K562 (cell line): ENCODE data around the gene PRCD. TPM values are rescaled to one million over a fixed set of nuclear protein-coding genes. Genes with fewer than 3 reads are reported as not detected.

Experiments used
- ATAC-seq: fragments of 200-7000 bp; cut with Tn5 transposase; 3 replicates; pipeline ENCODE4 v1.9.1; 2020; ENCODE audit warnings: moderate library complexity
- BruUV-seq: library from RNA; stranded (reverse); fragments of 400-500 nt; replicated peaks from 2 replicates; lab custom pipeline; 2021; lab: Mats Ljungman, UMichigan
- CTCF ChIA-PET: fragments of 300-600 bp; formaldehyde crosslinking; extraction: SDS; loops from one replicate; lab custom pipeline; 2021; ENCODE audit warnings: low intra/inter-chr PET ratio; lab: Yijun Ruan, JAX
- POLR2A ChIA-PET: fragments of 300-600, 350-650 bp; sonication (Branson Sonifier 250); formaldehyde crosslinking; extraction: SDS; loops from one replicate; lab custom pipeline; 2021; ENCODE audit warnings: antibody characterized with exemption, inconsistent platforms; lab: Yijun Ruan, JAX
- DNase-seq, 4 experiments: peaks; one replicate each; pipeline versions ENCODE4 v3.0.0 to v3.0.0-alpha.2; 2011 to 2018; ENCODE audit warnings: low spot score in 3 of 4, mixed read lengths in 3 of 4; ENCODE audit errors: extremely low read depth in 1 of 4
- FAIRE-seq: peaks from 2 replicates; lab custom pipeline; 2011; peaks lifted over from hg19 to GRCh38; lab: Jason Lieb, UNC
- H2AFZ ChIP-seq: 2 replicates; pipeline ENCODE4 v1.6.0; 2011; ENCODE audit warnings: low read depth, low read length, control low read depth, inconsistent platforms
- H3K27ac ChIP-seq: fragments of 200-600 bp; 3 replicates; pipeline ENCODE4 v1.8.0; 2011; ENCODE audit warnings: low read depth, mild to moderate bottlenecking, control low read depth, inconsistent platforms, low read length, moderate library complexity, mixed read lengths; ENCODE audit errors: extremely low read depth
- H3K27me3 ChIP-seq, 2 experiments: fragments of 300-600 bp in 1 of 2; 2 replicates in 1 of 2; 3 replicates in 1 of 2; pipeline versions ENCODE4 v1.6.0 to v1.8.0; 2011; ENCODE audit warnings: inconsistent platforms in 2 of 2, low read length in 2 of 2, mild to moderate bottlenecking in 1 of 2, mixed read lengths in 1 of 2, moderate library complexity in 1 of 2; ENCODE audit not compliant: control insufficient read depth in 2 of 2, insufficient read depth in 2 of 2
- H3K36me3 ChIP-seq: fragments of 300-600 bp; 3 replicates; pipeline ENCODE4 v1.8.0; 2011; ENCODE audit warnings: mild to moderate bottlenecking, low read length, inconsistent platforms; ENCODE audit not compliant: control insufficient read depth, insufficient read depth
- H3K4me1 ChIP-seq, 2 experiments: fragments of 200-600 bp in 1 of 2; replicated peaks in 1 of 2; 2 replicates in 1 of 2; 3 replicates in 1 of 2; pipeline versions ENCODE4 v1.5.1 to v1.8.0; 2011; ENCODE audit warnings: inconsistent platforms in 2 of 2, low read length in 2 of 2, mild to moderate bottlenecking in 1 of 2, mixed read lengths in 1 of 2, moderate library complexity in 1 of 2; ENCODE audit not compliant: control insufficient read depth in 2 of 2, insufficient read depth in 2 of 2
- H3K4me2 ChIP-seq: 2 replicates; pipeline ENCODE4 v1.6.1; 2011; ENCODE audit warnings: low read length, control low read depth, inconsistent platforms, mixed read lengths; ENCODE audit not compliant: insufficient read depth
- H3K4me3 ChIP-seq: fragments of 200-600 bp; sonication (generic), shearing (Covaris generic); 2 replicates; pipeline ENCODE4 v1.5.1; 2016; ENCODE audit warnings: control low read depth, inconsistent platforms
- H3K79me2 ChIP-seq: fragments of 200-600 bp; 3 replicates; pipeline ENCODE4 v1.8.0; 2011; ENCODE audit warnings: low read length, inconsistent platforms; ENCODE audit not compliant: control insufficient read depth, insufficient read depth
- H3K9ac ChIP-seq, 2 experiments: 2 replicates each; pipeline versions ENCODE4 v1.6.0 to v1.6.1; 2011; ENCODE audit warnings: low read depth in 2 of 2, low read length in 2 of 2, control low read depth in 1 of 2, inconsistent platforms in 1 of 2, mild to moderate bottlenecking in 1 of 2, mixed read lengths in 1 of 2; ENCODE audit not compliant: insufficient read depth in 1 of 2
- H3K9me1 ChIP-seq: one replicate; pipeline ENCODE4 v1.6.0; 2011; ENCODE audit warnings: inconsistent platforms, mild to moderate bottlenecking, low read length, moderate library complexity; ENCODE audit not compliant: control insufficient read depth, insufficient read depth
- H3K9me3 ChIP-seq: replicated peaks from 2 replicates; pipeline ENCODE4 v1.5.1; 2011; ENCODE audit warnings: low read depth, low read length, inconsistent platforms; ENCODE audit not compliant: control insufficient read depth, insufficient read depth
- H4K20me1 ChIP-seq: replicated peaks from 2 replicates; pipeline ENCODE4 v1.6.1; 2011; ENCODE audit warnings: low read length, inconsistent platforms, mixed read lengths; ENCODE audit not compliant: control insufficient read depth, insufficient read depth
- C11orf30 ChIP-seq: fragments of 450-650 bp; IDR thresholded peaks from 2 replicates; pipeline ENCODE4 v1.6.1; 2016; ENCODE audit warnings: low read depth, mild to moderate bottlenecking
- CBX5 ChIP-seq: IDR thresholded peaks from 2 replicates; pipeline ENCODE4 v1.6.1; 2014; ENCODE audit warnings: low read depth, borderline replicate concordance
- CXXC5 ChIP-seq: fragments of 250-450 bp; sonication (Bioruptor Pico); IDR thresholded peaks from 2 replicates; pipeline ENCODE4 v1.8.0; 2022; ENCODE audit warnings: inconsistent platforms, mild to moderate bottlenecking, moderate library complexity
- FOS ChIP-seq: IDR thresholded peaks from 3 replicates; pipeline ENCODE4 v1.6.1; 2011; ENCODE audit not compliant: insufficient read length; ENCODE audit errors: extremely low read depth
- HNRNPUL1 ChIP-seq: fragments of 200-400 bp; formaldehyde crosslinking; IDR thresholded peaks from 2 replicates; pipeline ENCODE4 v1.6.1; 2017; ENCODE audit warnings: low read length
- LCOR ChIP-seq: sonication (generic); formaldehyde crosslinking; IDR thresholded peaks from 2 replicates; pipeline ENCODE4 v1.8.0; 2022; ENCODE audit warnings: mild to moderate bottlenecking, missing genetic modification reagents
- RBM22 ChIP-seq: fragments of 200-400 bp; formaldehyde crosslinking; IDR thresholded peaks from 2 replicates; pipeline ENCODE4 v1.6.1; 2018; ENCODE audit warnings: low read length, low read depth; ENCODE audit not compliant: poor library complexity, severe bottlenecking
- SUPT5H ChIP-seq: fragments of 450-650 bp; IDR thresholded peaks from 2 replicates; pipeline ENCODE4 v1.6.1; 2016
- WGBS: fragments of 100-300 bp; shearing (Covaris generic); methylation state at CpG from one replicate; pipeline ENCODE4 v1.1.6; 2016; ENCODE audit warnings: low coverage, mixed read lengths; ENCODE audit not compliant: insufficient coverage; ENCODE audit errors: missing lambda C conversion rate; 5-methylcytosine and 5-hydroxymethylcytosine counted together
- in situ Hi-C: fragments of 300-500 bp; cut with MboI; formaldehyde crosslinking; loops from 4 replicates; pipeline ENCODE4 v1.15.0; 2018; ENCODE audit warnings: inconsistent platforms, mixed read lengths
- intact Hi-C: fragments of 100-400 bp; cut with micrococcal nuclease; formaldehyde crosslinking; loops from 2 replicates; pipeline ENCODE4 v1.14.2; 2022
- polyA plus RNA-seq, 8 experiments: library from polyadenylated mRNA; depleted of rRNA in 4 of 8; stranded (reverse) in 5 of 8; unstranded in 3 of 8; fragments of >200 nt; fragmentation: Nextera tagmentation in 2 of 8; fragmentation: Illumina TruSeq in 1 of 8; extraction: Ambion mirVana in 2 of 8; extraction: Trizol in 1 of 8; gene quantifications; 2 replicates each; pipeline versions ENCODE4 v1.2.1 to v1.2.3, GENCODE V29; 2011 to 2014; ENCODE audit warnings: inconsistent platforms in 1 of 8, missing spikeins in 1 of 8
- total RNA-seq, 7 experiments: library from RNA; depleted of rRNA in 6 of 7; stranded (reverse); fragments of >200 nt in 6 of 7; fragmentation: Illumina TruSeq in 2 of 7; extraction: Trizol in 2 of 7; gene quantifications; 2 replicates each; pipeline versions ENCODE4 v1.2.1 to v1.2.3, GENCODE V29; 2011 to 2021; ENCODE audit warnings: low replicate concordance in 1 of 7
- TF ChIP-seq, protein P1 (sequence below): sonication (generic); formaldehyde crosslinking; IDR thresholded peaks from 2 replicates; pipeline ENCODE4 v1.8.1; 2023; ENCODE audit warnings: missing genetic modification reagents, mild to moderate bottlenecking, borderline replicate concordance
- TF ChIP-seq, protein P2 (sequence below): fragments of 250-450 bp; sonication (Bioruptor Pico); IDR thresholded peaks from 2 replicates; pipeline ENCODE4 v1.6.1; 2021; ENCODE audit warnings: mild to moderate bottlenecking
- TF ChIP-seq, protein P3 (sequence below), 3 experiments: fragments of 200-800 bp in 1 of 3; fragments of 250-450 bp in 1 of 3; fragments of 450-650 bp in 1 of 3; sonication (Bioruptor Pico) in 1 of 3; sonication (Bioruptor generic) in 1 of 3; formaldehyde crosslinking in 1 of 3; IDR thresholded peaks; 2 replicates each; pipeline versions ENCODE4 v1.6.1 to v1.8.0; 2016 to 2022; ENCODE audit warnings: mild to moderate bottlenecking in 2 of 3, missing genetic modification characterization in 2 of 3, missing compliant biosample characterization in 1 of 3, moderate library complexity in 1 of 3

The PRCD gene
- total and polyA plus RNA-seq, 9 of the 15 experiments (the other 6 are each of a cell fraction or from before 2014, with no cell fraction given) = 0.20 to 0.25 (median 0.21) TPM; not detected in 6

DNA sequence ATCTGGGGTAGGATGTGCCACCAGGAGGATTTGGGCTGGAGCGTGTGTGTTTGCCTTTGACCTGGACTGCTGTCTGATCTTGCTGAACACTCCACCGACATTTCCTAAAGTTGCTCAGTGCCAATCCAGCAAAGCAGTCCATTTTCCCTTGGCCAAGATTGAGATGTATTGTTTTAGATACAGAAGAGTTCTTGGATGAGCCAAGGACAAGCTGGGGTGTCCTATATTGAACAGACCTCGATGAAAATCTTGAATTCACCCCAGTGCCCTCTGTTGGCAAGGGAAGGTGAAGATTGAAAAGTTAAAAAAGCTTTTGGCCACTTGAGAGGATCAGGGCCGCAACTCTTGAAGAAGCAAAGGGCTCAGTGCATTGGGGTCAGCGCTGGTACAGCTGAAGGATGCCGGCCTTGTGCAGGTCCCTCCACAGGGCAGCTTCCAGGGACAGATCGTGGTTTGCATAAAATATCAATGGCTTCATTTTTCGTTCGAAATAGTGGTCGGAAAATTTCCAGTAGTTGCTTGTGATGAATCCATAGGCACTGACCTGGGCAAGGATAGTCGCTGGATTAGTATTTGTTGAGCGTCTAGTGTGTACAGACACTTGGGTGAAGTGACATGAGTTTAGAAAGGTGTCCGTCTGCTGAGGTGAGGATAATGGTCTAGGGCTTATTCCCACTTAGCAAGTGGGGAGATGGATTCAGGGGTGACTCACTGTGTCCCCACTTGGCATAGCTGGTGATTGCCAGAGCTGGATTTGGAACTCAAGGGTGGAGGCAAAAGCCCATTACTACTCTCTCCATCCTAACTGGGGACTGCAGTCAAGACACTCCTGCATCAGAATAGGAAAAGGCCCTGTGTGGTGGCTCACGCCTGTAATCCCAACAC is 26.1 kb downstream of the PRCD start:
- FAIRE-seq (no peak), DNase-seq (peak in 1 of 4 experiments; percentile 21), ATAC-seq (peak; percentile 3; the same call in 1 of the 3 replicates)
- ChIA-PET CTCF (no interaction called here), POLR2A (interaction anchor here (0.6 to 4.1 kb wide), 16 partner anchors 8 to 176 kb away, joined by 3 to 48 read pairs (median 4); partner anchors contain the start of gene ST6GALNAC2)
- in situ Hi-C loops = no loop called here
- Histone ChIP-seq H3K9me3 (no peaks in the 10 kb centered on the region), H3K79me2 (peaks cover 28% of the 10 kb centered on the region), H3K4me1 (peaks cover 32 to 43% of the 10 kb centered on the region in 2 experiments), H2AFZ (no peak overlapping the region), H3K27me3 (no peaks in the 10 kb centered on the region), H3K9ac (no peak overlapping the region; a peak in 1 of 4 replicates), H3K4me2 (no peak overlapping the region), H3K4me3 (no peak overlapping the region), H3K36me3 (peaks cover 48% of the 10 kb centered on the region), H3K9me1 (no peaks in the 10 kb centered on the region), H4K20me1 (peaks cover 30% of the 10 kb centered on the region), H3K27ac (no peak overlapping the region)
- intact Hi-C loops = no loop called here
- no TSS peak for BruUV-seq
- WGBS = 82% methylated on average over 14 of the region's 14 CpGs
- TF ChIP-seq FOS (no peak), SUPT5H (peak; percentile 46; the same call in 1 of the 2 replicates), HNRNPUL1 (no peak), LCOR (CRISPR knock-in tag) (0 out of 2 replicates have a peak, but pooled peaks have one; percentile 14), CXXC5 (CRISPR knock-in tag) (no peak), RBM22 (no peak), C11orf30 (no peak), CBX5 (no peak)
- TF ChIP-seq, protein P1, sequence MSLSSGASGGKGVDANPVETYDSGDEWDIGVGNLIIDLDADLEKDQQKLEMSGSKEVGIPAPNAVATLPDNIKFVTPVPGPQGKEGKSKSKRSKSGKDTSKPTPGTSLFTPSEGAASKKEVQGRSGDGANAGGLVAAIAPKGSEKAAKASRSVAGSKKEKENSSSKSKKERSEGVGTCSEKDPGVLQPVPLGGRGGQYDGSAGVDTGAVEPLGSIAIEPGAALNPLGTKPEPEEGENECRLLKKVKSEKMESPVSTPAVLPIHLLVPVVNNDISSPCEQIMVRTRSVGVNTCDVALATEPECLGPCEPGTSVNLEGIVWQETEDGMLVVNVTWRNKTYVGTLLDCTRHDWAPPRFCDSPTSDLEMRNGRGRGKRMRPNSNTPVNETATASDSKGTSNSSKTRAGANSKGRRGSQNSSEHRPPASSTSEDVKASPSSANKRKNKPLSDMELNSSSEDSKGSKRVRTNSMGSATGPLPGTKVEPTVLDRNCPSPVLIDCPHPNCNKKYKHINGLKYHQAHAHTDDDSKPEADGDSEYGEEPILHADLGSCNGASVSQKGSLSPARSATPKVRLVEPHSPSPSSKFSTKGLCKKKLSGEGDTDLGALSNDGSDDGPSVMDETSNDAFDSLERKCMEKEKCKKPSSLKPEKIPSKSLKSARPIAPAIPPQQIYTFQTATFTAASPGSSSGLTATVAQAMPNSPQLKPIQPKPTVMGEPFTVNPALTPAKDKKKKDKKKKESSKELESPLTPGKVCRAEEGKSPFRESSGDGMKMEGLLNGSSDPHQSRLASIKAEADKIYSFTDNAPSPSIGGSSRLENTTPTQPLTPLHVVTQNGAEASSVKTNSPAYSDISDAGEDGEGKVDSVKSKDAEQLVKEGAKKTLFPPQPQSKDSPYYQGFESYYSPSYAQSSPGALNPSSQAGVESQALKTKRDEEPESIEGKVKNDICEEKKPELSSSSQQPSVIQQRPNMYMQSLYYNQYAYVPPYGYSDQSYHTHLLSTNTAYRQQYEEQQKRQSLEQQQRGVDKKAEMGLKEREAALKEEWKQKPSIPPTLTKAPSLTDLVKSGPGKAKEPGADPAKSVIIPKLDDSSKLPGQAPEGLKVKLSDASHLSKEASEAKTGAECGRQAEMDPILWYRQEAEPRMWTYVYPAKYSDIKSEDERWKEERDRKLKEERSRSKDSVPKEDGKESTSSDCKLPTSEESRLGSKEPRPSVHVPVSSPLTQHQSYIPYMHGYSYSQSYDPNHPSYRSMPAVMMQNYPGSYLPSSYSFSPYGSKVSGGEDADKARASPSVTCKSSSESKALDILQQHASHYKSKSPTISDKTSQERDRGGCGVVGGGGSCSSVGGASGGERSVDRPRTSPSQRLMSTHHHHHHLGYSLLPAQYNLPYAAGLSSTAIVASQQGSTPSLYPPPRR (CRISPR knock-in tag) = no peak
- TF ChIP-seq, protein P2, sequence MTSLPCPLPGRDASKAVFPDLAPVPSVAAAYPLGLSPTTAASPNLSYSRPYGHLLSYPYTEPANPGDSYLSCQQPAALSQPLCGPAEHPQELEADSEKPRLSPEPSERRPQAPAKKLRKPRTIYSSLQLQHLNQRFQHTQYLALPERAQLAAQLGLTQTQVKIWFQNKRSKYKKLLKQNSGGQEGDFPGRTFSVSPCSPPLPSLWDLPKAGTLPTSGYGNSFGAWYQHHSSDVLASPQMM = no peak
- TF ChIP-seq, protein P3, sequence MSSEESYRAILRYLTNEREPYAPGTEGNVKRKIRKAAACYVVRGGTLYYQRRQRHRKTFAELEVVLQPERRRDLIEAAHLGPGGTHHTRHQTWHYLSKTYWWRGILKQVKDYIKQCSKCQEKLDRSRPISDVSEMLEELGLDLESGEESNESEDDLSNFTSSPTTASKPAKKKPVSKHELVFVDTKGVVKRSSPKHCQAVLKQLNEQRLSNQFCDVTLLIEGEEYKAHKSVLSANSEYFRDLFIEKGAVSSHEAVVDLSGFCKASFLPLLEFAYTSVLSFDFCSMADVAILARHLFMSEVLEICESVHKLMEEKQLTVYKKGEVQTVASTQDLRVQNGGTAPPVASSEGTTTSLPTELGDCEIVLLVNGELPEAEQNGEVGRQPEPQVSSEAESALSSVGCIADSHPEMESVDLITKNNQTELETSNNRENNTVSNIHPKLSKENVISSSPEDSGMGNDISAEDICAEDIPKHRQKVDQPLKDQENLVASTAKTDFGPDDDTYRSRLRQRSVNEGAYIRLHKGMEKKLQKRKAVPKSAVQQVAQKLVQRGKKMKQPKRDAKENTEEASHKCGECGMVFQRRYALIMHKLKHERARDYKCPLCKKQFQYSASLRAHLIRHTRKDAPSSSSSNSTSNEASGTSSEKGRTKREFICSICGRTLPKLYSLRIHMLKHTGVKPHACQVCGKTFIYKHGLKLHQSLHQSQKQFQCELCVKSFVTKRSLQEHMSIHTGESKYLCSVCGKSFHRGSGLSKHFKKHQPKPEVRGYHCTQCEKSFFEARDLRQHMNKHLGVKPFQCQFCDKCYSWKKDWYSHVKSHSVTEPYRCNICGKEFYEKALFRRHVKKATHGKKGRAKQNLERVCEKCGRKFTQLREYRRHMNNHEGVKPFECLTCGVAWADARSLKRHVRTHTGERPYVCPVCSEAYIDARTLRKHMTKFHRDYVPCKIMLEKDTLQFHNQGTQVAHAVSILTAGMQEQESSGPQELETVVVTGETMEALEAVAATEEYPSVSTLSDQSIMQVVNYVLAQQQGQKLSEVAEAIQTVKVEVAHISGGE (CRISPR knock-in tag; IDR thresholded peaks at IDR 0.05) = no peak
